GM19043 (cell line): ENCODE data around the gene ZDHHC14.

Experiments
- ATAC-seq: cut with Tn5 transposase; IDR thresholded peaks from one replicate; pipeline ENCODE4 v1.9.1; 2021; ENCODE audit warnings: low read depth; ENCODE audit not compliant: unreplicated experiment

ZDHHC14 gene

DNA sequence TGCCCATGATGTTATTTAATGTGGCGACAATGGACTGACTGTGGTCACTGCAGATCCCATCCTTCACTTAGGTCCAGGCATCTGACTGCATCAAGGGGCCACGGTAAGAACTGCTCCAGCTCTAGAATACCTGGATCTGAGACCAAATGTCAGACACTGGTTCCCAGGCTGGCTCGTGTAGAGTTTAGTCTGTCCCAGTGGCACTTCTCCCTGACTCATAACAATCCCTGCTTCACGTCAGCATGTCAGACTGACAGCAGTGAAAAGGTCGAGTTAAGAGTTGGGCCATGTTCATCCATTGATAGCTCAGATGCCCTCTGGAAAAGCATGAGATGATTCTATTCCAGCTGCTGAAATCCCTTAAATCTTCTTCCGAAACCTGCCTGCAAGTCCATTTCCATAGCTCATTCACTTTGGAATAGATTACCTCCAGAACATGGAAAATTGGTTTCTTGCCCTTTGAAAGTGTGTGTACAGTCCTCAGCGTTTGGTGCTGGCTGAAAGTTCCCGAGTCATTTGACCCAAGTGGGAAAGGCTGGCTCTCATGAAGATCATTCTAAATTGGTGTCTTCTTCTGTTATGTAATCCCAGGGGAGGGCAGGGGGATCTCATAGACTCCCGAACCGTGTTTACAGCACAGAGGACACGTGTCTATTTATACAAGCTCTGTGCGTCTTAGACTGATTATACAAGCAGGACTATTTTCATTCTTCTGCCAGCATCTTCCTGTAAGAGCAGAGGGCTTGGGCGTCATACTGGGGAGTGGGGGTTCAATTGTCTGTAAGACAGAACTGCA lies 160.8 kb downstream of the ZDHHC14 start:
- no peak for ATAC-seq

DNA sequence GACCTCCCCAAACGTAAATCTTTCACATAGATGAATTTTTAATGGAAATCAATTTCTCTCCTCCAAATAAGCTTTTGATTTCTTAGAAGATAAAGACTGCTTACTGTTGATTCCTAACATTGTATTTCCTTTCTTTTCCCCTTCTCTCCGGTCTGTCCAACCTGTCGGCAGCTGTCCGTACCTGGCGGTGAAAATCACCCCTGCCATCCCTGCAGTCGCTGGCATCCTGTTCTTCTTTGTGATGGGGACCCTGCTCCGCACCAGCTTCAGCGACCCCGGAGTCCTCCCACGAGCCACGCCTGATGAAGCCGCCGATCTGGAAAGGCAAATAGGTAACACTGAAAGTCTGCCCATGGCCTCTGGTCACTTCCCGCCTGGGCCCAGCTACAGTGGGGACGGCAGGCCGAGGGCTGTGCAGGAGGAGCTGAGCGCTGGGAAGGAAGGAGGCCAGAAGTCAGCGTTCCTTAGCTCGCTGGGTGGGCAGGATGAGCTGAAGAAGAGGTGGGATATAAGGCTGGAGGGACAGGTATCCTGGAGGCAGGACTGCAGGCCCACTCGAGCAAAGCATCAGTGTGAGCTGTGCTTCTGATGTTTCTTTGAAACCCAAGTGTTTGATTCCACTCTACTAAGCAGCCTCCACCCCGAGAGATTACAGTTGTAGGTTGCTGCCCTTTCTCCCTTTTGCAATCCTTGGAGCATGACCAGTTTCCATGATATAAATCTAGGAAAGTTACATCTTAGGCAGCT lies 161.6 kb downstream of the ZDHHC14 start:
- ATAC-seq, result no peak

DNA sequence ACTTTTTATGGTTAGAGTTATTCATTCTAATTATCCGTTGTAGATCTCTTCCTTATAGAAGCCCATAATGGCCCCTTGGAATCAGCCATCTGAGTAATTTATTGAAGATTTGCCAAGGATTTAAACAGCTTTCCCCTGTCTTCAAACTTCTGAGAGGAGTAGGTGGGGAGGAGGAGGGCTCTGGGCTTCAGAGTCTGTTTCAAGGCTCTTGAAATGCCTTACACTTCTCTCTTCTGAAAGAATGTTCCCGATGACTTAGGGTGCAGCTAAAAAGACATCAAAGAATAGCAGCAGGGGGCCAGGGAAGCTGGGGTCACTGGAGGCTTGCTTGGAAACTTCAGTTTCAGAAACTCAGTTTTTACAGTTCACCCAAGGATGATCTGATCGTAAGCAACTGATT lies 165.3 kb downstream of the ZDHHC14 start:
- ATAC-seq, result no peak

DNA sequence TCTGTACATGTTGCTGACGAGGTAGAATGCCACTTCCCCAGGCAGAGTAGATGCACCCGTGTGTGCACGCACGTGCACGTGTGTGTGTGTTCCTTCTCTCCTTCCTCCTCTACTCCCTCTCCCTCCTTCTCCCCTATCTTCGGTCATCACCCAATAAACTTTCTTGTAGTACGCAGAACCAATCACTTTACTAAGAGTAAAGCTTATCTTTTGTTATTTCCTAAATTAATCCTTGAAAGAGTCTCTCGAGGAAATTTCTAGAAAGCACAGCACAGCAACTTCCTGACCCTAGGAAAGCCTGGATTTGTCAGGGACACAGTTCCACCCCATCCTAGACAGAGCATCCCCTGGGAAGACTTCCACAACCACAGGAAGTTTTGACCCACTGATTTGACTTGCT lies 166.1 kb downstream of the ZDHHC14 start:
- ATAC-seq, result no peak

DNA sequence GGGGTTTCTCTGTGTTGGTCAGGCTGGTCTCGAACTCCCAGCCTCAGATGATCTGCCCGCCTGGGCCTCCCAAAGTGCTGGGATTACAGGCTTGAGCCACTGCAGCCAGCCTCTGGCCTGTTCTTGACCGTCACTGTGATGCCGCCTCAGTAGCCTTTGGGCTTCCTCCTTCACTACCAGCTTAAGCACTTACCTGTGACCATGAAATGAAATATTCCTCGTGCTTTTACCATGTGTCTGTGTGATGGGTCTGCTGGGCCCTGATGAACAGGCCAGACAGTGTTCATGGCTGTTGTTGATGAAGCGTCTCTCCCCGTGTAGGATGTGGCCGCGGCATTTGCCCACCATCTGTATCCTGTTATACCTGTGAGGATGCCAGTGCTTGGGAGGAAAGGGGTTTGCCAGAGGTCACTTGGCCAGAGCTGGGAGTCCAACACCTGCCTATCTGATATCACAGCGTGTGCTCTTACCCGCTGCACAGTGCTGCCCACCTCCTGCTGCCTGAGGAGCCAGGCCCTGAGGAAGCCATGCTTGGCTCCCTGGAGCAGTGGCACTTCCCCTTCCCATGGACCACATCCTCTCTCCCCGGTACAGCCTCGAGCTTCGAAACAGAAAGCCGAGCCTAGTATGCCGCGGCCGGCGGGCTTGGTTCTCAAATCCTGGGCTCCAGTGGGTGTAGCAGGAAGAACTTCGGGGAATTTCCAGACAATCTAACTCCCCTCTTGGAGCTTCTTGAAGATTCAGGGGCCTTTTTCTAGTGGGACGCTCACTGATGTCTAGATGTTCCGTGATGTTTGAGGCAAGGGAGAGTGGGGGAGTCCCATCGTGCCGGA lies 167.9 kb downstream of the ZDHHC14 start:
- ATAC-seq, result no peak

DNA sequence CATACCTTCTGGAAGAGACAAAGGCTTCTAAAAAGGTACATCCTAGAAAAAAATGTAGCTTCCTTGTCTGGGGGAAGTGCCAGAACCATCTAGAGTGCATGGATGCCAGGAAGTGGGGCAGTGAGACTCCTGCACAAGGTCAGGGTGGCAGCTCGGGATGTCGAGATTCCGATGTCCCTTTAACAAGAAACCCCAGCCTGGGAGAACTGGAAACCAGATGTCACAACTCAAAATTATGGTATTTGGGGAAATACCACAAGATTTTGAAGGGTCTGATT lies 168.4 kb downstream of the ZDHHC14 start:
- no peak for ATAC-seq

DNA sequence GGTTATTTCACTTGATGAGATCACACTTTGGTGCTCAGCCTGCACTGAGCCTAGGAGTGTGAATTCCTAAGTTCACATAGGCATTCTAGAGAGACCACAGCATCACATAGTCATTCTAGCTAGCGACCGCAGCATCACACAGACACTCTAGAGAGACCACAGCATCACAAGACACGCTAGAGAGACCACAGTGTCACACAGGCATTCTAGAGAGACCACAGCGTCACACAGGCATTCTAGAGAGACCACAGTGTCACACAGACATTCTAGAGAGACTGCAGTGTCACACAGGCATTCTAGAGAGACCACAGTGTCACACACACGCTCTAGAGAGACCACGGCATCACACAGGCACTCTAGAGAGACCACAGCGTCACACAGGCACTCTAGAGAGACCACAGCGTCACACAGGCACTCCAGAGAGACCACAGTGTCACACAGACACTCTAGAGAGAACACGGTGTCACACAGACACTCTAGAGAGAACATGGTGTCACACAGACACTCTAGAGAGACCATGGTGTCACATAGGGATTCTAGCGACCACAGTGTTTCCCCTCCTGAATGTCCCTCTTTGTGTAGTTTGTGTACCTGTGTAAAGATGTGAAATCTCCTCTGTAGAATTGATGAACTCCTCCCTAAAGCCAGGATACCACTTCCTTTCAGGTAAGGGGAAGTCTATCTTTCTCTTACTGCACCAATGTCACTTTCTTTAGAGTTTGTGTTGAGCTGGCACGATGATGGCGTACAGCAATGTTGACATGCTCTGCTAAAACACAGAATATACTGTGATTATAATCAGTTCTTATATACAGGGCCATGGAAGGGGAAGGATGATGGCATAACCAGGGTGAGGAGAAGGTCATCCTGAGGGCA lies 169.4 kb downstream of the ZDHHC14 start:
- peak; percentile 63 for ATAC-seq

DNA sequence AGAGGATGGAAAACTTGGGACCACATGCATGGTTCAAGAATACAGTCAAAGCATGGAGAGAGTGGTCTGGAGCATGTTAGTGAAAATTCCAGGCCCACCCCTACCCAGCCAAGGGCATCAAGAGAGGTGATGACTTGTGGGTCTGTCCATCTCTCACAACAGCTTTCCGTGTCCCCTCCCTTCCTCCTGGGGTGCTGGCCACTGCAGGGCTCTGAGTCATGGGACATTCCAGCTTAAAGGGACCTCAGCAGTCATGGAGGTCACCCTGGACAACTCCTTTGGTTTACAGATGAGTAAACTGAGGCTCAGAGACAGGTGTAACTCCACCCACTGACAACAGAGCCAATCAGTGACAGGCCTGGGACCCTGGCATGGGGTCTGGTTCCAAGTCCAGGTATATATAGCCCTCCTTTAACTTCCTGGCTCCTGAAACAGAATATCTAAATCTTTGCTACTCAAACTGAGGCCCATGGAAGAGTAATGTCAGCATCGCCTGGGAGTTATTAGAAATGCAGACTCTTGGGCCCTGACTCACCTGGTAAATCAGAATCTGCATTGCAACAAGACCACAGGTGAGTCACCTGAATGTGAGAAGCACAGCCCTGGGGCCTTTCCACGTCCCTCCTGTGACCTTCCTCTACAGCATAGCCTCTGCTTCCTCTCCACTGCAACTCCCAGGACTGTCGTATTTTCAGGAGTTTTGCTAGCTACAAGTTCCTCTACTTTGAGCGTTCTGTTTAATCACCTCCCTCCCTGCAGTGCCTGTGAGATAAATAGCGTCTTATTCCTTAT lies 170.2 kb downstream of the ZDHHC14 start:
- no peak for ATAC-seq

DNA sequence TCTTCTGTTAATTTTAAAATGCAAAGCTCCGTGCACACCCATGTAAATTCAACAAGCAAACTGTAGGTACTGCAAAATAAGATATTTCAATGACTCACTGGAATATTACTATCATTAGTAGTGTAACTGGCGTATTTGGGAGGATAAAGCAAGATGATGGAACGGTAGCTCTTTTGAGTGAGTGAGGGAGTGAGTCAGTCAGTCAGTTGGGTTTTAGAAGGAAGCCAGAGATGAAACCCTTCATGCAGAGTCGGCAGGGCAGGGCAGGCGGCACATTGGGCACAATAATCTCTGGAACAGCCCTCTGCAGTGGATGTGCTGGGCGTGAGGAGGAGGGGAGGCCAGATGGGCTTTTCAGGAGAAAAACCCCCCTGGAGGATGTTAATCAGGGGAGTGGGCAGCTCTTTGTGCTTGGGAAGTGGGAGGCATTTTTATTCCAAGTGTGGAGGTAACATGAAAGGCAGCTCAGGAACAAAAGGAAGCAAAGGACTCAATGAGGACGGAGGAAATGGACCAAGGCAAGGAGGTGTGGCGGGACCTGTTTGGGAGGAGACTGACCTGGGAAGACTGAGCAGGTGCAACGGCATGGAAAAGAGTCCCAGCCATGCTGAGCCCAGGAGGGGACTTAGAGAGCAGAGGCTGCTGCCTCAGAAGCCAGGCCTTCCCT lies 171.2 kb downstream of the ZDHHC14 start:
- ATAC-seq, result no peak

DNA sequence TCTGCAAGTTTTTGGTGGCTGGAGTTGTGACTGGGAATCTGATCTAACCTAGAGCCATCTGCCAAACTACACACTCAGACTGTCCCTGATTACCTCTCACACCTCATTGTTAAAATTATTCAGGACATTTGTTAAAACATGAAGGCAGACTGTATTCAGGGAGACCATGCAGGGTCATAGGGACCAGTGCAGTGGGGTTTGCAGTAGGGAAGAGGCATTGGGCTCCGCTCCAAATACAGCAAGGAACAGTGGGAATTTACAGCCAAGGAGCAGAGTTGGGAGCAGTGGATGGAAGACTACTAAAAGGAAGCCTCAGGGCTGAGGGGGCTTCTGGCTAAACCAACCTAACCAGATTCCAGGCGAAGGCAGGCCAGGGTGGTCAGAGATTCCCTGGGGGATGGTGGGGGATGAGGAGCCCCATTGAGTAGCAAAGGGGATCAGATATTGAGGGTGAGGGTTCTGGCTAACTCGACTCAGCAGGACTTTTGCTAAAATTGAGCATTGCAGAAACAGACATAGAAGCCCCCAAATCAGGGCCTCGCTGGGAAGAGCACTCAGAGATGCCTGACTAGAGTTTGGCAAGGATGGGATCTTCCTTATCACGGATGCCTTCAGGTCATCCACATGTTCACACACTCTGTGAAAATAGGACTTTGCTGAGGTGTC lies 172.0 kb downstream of the ZDHHC14 start:
- no peak for ATAC-seq

DNA sequence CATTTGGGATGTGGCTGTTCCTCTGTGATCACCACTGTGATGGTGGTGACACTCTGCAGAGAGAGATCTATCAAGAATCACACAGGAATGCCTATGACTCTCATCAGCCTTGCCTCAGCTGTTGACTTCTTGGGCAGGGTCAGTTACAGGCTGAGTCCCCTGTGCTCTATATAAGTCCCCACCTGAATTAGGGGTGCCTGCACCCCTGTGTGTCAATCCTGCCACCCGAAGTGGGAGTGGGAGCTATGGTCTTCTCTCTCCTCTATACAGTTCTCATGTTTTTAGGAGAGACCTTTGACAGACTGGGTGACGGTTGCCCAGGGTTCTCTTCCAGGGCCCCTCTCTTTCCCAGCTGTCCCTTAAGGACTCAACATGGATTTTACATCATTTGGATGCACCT lies 173.8 kb downstream of the ZDHHC14 start:
- no peak for ATAC-seq

DNA sequence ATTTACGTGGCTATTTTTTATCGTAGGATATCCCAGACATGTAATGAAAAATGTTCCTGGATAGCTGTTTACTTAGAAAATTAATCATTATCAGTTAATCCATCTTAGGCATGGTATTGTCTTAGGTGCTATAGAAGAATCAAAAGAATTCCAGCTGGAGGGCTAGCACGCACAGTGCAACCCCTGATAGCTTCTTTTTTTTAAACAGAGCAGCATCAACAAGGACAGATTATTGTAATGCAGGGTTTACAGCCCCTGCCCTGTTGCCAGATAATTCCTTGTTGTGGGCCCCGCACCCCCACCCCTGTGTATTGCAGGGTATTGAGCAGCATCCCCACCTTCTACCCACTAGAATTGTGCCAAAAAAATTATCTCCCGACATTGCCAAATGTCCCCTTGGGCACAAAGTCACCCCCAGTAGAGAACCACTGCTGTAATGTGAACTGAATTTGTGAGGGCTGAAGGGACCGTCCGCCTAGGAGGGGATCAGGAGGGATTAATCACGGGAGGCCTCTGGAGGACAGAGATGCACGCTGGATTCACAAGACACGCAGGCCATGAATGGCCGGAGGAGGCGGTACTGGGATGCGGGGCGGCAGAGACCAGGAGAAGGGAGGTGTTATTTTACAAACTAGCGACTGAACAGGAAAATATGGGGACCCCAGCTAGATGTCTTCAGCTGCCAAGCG lies 174.6 kb downstream of the ZDHHC14 start:
- ATAC-seq, result no peak

DNA sequence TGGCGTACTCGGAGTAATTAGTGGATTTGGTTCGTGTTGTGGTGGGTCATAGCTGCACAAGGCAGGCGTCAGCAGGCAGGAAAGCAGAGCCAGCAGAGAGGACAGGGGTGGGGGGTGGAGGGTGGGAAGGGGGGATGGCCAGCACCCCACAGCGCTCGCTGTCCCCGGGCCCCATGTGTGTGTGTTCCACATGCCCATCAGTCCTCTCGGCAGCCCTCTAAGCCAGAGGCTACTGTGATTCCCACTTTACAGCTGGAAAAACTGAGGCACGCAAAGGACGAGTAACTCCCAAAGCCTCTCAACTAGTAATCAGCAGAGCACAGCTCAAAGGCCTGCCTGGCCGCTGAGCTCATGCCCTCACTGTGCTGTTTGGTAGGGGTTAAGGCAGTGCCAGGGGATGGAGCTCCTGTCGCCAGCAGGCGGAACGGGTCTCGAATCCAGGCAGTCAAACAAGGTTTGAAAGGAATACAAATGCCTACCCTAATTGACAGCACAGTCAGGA lies 175.2 kb downstream of the ZDHHC14 start:
- ATAC-seq, result no peak

DNA sequence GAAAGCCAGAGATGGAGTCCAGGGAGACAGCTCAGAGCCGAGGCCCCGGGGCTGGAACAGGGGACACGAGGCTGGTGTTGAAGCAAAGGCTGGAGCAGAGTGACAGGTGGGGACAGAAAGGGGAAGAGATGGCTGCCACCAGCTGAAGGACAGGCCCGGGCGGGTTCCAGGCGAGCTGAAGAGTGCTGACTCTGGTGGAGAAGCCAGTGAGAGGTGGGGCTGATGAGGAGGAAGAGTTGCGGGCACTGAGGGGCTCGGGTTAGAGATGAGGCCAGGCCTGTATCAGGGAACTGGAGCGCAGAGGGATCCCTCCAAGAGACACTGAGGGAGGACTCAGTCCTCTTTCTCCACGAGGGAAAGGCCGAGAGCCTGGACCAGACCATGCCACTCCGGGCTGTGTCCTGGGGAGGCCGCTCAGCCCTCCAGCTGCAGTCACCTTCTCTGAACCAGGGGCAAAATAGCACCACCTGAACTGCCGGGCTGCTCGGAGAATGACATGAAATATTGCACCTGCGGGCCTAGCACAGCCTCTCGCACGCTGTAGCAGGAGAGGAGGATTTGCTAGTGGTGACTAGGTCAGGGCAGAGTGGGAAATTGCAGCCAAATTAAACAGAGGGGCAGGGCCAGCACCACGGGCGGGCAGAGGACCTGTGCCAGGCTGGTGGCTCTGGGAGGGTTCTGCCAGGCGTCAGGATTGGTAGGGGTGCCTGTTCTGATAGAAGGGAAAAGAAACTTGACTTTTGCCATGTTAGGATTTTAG lies 175.9 kb downstream of the ZDHHC14 start:
- ATAC-seq, result no peak

DNA sequence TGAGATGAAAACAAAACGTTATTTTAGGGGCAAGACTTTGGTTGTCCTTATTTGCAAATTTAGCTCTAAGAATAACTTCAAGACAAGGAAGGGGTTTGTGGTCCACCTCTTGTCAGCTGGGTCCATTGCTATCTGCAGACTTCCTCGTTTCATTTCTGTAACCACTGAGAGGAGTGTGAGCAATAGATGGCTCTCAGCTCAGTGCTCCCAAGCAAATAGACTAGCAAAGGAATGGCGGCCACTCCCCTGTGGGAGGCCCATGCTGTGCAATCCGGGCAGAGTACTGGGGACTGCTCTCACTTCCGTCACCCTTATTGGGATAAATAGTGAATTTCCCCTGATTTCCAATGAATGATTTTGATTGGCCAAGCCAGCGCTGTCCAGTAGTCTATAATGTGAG lies 176.6 kb downstream of the ZDHHC14 start:
- peak; percentile 48 for ATAC-seq

DNA sequence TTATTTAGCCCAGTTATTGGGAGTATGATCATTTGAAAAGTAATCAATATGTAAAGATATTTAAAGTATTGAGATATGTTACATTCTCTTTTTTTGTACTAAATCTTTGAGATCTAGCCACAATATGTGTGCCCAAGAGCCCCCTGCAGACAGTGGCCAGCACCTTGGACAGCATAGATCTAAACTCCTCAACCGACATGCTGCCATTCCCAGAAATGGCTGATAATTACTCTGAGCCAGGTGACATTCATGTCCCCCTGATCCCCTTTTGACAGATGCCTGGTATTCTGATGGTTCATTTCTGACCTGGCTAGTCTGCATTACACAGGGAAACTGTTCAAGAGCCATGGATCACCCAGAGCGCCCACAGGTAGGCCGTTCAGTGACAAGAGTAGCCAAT lies 177.1 kb downstream of the ZDHHC14 start:
- ATAC-seq, result no peak

DNA sequence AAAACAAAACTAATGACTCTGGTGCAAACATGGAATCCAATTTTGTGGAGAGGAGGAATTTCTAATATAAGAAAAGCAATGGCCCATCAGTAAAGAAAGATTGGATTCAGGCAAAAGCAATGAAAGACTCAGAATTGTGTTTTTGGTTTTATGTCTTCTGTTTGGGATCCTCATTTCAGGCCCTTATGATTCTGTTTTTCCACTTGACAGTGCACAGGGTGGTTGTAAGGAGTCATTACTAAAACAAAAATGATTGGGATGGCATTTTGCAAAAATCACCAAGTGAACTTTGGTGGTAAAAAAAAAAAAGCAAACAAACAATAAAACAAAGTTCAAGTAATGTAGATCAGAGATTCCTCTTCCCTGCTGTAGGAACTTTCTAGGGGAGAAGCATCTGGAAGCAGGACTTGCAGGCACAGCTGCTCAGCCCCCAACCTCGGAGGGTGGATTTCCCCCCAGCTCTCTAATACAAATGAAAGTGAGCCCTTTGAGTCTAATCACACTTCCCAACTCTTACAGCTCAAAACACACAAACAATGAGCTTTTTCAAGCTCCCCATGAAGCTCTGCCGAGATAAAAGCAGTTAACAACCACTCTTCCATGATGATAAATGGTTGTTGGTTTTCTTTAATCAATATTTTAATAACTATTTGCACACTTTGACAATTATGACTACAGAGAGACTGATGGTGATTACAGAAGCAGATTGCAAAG lies 177.7 kb downstream of the ZDHHC14 start:
- no peak for ATAC-seq
